Measurements from ENCODE around the gene FAU. TPM values are rescaled to one million over a fixed set of nuclear protein-coding genes. Genes with fewer than 3 reads are reported as not detected.

The FAU gene
- total and polyA plus RNA-seq, 2 of the 13 experiments (the other 11 are each of a cell fraction or from before 2014, with no cell fraction given), result 374 to 869 TPM

DNA sequence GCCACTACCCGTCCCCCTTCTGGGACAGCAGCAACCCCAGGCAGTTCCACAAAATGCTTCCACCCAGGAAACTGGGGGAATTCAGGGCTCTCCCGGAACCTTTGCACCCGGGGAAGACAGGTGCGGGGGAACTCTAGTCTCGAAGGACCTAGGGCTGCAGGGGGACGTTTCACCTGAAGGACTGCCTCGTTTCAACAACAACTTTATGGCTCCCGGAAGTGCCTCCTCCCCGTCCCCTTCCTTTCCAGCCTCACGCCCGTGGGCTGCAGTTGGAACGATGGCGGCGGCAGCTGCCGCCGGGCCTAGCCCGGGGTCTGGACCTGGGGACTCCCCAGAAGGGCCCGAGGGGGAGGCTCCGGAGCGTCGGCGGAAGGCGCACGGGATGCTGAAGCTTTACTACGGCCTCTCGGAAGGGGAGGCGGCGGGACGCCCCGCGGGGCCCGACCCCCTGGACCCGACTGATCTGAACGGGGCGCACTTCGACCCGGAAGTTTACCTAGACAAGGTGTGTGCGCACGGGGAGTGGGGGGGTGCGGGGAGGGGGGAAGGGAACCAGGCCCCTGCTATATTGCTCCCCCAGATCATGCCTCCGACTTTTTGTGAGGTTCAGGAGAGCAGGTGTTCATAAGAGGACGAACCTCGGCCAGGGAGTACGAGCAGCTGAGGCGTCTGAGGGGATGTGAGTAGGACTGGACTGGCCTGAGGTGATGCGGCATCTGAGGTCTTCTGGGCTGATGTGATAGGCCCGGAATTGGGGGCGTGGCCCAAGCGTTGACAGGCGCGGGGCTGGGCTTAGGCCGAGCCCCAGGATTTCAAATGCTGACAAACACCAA is 25.7 kb downstream of the FAU start, which contains the start of gene VPS51 (continued):
- TF ChIP-seq, protein P1, sequence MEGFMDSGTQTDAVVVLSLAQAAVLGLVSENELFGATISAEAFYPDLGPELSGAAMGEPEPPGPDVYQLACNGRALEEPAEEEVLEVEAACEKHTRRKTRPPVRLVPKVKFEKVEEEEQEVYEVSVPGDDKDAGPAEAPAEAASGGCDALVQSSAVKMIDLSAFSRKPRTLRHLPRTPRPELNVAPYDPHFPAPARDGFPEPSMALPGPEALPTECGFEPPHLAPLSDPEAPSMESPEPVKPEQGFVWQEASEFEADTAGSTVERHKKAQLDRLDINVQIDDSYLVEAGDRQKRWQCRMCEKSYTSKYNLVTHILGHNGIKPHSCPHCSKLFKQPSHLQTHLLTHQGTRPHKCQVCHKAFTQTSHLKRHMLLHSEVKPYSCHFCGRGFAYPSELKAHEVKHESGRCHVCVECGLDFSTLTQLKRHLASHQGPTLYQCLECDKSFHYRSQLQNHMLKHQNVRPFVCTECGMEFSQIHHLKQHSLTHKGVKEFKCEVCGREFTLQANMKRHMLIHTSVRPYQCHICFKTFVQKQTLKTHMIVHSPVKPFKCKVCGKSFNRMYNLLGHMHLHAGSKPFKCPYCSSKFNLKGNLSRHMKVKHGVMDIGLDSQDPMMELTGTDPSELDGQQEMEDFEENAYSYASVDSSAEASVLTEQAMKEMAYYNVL (CRISPR knock-in tag; IDR thresholded peaks at IDR 0.05; ENCODE audit: borderline replicate concordance), result no peak; the same call in 1 of the 2 replicates
- no peak for TF ChIP-seq DPF2 (CRISPR knock-in tag; IDR thresholded peaks at IDR 0.05; ENCODE audit: borderline replicate concordance, low read depth)
- TF ChIP-seq ATRX (CRISPR knock-in tag; IDR thresholded peaks at IDR 0.05; ENCODE audit: borderline replicate concordance), result no peak
- TF ChIP-seq, protein P2, sequence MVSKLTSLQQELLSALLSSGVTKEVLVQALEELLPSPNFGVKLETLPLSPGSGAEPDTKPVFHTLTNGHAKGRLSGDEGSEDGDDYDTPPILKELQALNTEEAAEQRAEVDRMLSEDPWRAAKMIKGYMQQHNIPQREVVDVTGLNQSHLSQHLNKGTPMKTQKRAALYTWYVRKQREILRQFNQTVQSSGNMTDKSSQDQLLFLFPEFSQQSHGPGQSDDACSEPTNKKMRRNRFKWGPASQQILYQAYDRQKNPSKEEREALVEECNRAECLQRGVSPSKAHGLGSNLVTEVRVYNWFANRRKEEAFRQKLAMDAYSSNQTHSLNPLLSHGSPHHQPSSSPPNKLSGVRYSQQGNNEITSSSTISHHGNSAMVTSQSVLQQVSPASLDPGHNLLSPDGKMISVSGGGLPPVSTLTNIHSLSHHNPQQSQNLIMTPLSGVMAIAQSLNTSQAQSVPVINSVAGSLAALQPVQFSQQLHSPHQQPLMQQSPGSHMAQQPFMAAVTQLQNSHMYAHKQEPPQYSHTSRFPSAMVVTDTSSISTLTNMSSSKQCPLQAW (CRISPR knock-in tag; IDR thresholded peaks at IDR 0.05), result no peak; the same call in 1 of the 2 replicates
- TF ChIP-seq, protein P3, sequence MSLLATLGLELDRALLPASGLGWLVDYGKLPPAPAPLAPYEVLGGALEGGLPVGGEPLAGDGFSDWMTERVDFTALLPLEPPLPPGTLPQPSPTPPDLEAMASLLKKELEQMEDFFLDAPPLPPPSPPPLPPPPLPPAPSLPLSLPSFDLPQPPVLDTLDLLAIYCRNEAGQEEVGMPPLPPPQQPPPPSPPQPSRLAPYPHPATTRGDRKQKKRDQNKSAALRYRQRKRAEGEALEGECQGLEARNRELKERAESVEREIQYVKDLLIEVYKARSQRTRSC (CRISPR knock-in tag; IDR thresholded peaks at IDR 0.05; ENCODE audit: low read depth), result peak; percentile 35; the same call in 1 of the 2 replicates
- peak; percentile 63; the same call in 1 of the 2 replicates for TF ChIP-seq ZNF317 (CRISPR knock-in tag; IDR thresholded peaks at IDR 0.05)
- TF ChIP-seq HNF4G (IDR thresholded peaks at IDR 0.05; ENCODE audit: borderline replicate concordance, low read depth, low read length), result peak; percentile 72; the same call in 1 of the 2 replicates
- no peak for TF ChIP-seq HNF4G (CRISPR knock-in tag; IDR thresholded peaks at IDR 0.05; ENCODE audit: borderline replicate concordance, low read depth)
- 0 out of 2 replicates have a peak, but pooled peaks have one; percentile 69 for TF ChIP-seq ZNF776 (CRISPR knock-in tag; IDR thresholded peaks at IDR 0.05)
- no peak; the same call in 1 of the 2 replicates for TF ChIP-seq HES4 (CRISPR knock-in tag; IDR thresholded peaks at IDR 0.05; ENCODE audit: borderline replicate concordance)
- TF ChIP-seq, protein P4, sequence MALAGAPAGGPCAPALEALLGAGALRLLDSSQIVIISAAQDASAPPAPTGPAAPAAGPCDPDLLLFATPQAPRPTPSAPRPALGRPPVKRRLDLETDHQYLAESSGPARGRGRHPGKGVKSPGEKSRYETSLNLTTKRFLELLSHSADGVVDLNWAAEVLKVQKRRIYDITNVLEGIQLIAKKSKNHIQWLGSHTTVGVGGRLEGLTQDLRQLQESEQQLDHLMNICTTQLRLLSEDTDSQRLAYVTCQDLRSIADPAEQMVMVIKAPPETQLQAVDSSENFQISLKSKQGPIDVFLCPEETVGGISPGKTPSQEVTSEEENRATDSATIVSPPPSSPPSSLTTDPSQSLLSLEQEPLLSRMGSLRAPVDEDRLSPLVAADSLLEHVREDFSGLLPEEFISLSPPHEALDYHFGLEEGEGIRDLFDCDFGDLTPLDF (CRISPR knock-in tag; IDR thresholded peaks at IDR 0.05), result 0 out of 2 replicates have a peak, but pooled peaks have one; percentile 24
- TF ChIP-seq ZNF20 (CRISPR knock-in tag; IDR thresholded peaks at IDR 0.05), result no peak
- peak; percentile 84; the same call in 1 of the 2 replicates for TF ChIP-seq ZNF83 (CRISPR knock-in tag; IDR thresholded peaks at IDR 0.05; ENCODE audit: borderline replicate concordance)
- TF ChIP-seq BORCS8-MEF2B (CRISPR knock-in tag; IDR thresholded peaks at IDR 0.05), result no peak
- TF ChIP-seq ZC3H4 (CRISPR knock-in tag; IDR thresholded peaks at IDR 0.05; ENCODE audit: borderline replicate concordance), result no peak; the same call in 1 of the 2 replicates

All from HepG2 (cell line).